Gastroesophageal sphincter (tissue), 3 donors: ENCODE data around the gene ULK3.

Source experiments
- CTCF ChIP-seq, 4 experiments: fragments of 200-600 bp in 2 of 4; fragments of 450-650 bp in 2 of 4; sonication (generic) in 1 of 4; IDR thresholded peaks; one replicate each; pipeline ENCODE4 v1.5.1; 2017 to 2019; ENCODE audit warnings: antibody characterized with exemption in 4 of 4, mild to moderate bottlenecking in 2 of 4, moderate library complexity in 2 of 4
- EP300 ChIP-seq: sonication (generic); formaldehyde crosslinking; IDR thresholded peaks from one replicate; pipeline ENCODE4 v1.6.1; 2017; ENCODE audit warnings: antibody characterized with exemption, mild to moderate bottlenecking
- POLR2A ChIP-seq, 2 donors: fragments of 450-650 bp; IDR thresholded peaks; one replicate each; pipeline ENCODE4 v1.6.1; 2017; ENCODE audit warnings: antibody characterized with exemption in 2 of 2, mild to moderate bottlenecking in 2 of 2, moderate library complexity in 1 of 2
- POLR2AphosphoS5 ChIP-seq: sonication (generic); formaldehyde crosslinking; IDR thresholded peaks from one replicate; pipeline ENCODE4 v1.6.1; 2017; ENCODE audit warnings: antibody characterized with exemption

GRCh38 chr15:74816624-74817369 is 26.2 kb downstream of the ULK3 start:
- TF ChIP-seq EP300 (no peak), CTCF (IDR thresholded peaks at IDR 0.05) (no peak), POLR2A (IDR thresholded peaks at IDR 0.05) (no peak), POLR2AphosphoS5 (no peak)
